GM23338 (cell line): ENCODE measurements around the gene SLC25A34.

Source experiments
- CREB1 ChIP-seq: fragments of 250-450 bp; sonication (Bioruptor Pico); IDR thresholded peaks from 2 replicates; pipeline ENCODE4 v1.5.0; 2020; ENCODE audit warnings: low read depth, mild to moderate bottlenecking, moderate library complexity
- EZH2 ChIP-seq: fragments of 200-600 bp; sonication (generic); IDR thresholded peaks from one replicate; pipeline ENCODE4 v1.8.0; 2017; ENCODE audit warnings: antibody characterized with exemption, mild to moderate bottlenecking, low read depth; ENCODE audit not compliant: unreplicated experiment
- EZH2phosphoT487 ChIP-seq: fragments of 200-600 bp; sonication (generic); IDR thresholded peaks from one replicate; pipeline ENCODE4 v1.8.1; 2018; ENCODE audit warnings: antibody characterized with exemption; ENCODE audit not compliant: unreplicated experiment
- JUNB ChIP-seq: IDR thresholded peaks from one replicate; pipeline ENCODE4 v1.6.1; 2016; ENCODE audit warnings: antibody characterized with exemption; ENCODE audit not compliant: unreplicated experiment
- POLR2AphosphoS5 ChIP-seq: IDR thresholded peaks from 2 replicates; pipeline ENCODE4 v1.6.1; 2016; ENCODE audit warnings: antibody characterized with exemption, low read depth
- REST ChIP-seq: IDR thresholded peaks from one replicate; pipeline ENCODE4 v1.6.1; 2018; ENCODE audit warnings: antibody characterized with exemption; ENCODE audit not compliant: unreplicated experiment
- STAT1 ChIP-seq: IDR thresholded peaks from one replicate; pipeline ENCODE4 v1.6.1; 2016; ENCODE audit warnings: antibody characterized with exemption; ENCODE audit not compliant: unreplicated experiment
- ZNF114 ChIP-seq: fragments of 250-450 bp; sonication (Bioruptor Pico); IDR thresholded peaks from 2 replicates; pipeline ENCODE4 v1.5.0; 2020; ENCODE audit warnings: mild to moderate bottlenecking, moderate library complexity
- ZNF331 ChIP-seq: fragments of 250-450 bp; sonication (Bioruptor Pico); IDR thresholded peaks from 2 replicates; pipeline ENCODE4 v1.5.0; 2020; ENCODE audit warnings: low read depth, mild to moderate bottlenecking, moderate library complexity
- TF ChIP-seq, protein P1 (sequence below), 2 experiments: fragments of 200-600 bp in 1 of 2; sonication (generic) in 1 of 2; conservative IDR thresholded peaks; 2 replicates each; pipeline versions ENCODE4 v1.5.1 to v1.6.1; 2016 to 2017; ENCODE audit warnings: antibody characterized with exemption in 2 of 2, low read depth in 2 of 2, mild to moderate bottlenecking in 2 of 2, moderate library complexity in 1 of 2

DNA sequence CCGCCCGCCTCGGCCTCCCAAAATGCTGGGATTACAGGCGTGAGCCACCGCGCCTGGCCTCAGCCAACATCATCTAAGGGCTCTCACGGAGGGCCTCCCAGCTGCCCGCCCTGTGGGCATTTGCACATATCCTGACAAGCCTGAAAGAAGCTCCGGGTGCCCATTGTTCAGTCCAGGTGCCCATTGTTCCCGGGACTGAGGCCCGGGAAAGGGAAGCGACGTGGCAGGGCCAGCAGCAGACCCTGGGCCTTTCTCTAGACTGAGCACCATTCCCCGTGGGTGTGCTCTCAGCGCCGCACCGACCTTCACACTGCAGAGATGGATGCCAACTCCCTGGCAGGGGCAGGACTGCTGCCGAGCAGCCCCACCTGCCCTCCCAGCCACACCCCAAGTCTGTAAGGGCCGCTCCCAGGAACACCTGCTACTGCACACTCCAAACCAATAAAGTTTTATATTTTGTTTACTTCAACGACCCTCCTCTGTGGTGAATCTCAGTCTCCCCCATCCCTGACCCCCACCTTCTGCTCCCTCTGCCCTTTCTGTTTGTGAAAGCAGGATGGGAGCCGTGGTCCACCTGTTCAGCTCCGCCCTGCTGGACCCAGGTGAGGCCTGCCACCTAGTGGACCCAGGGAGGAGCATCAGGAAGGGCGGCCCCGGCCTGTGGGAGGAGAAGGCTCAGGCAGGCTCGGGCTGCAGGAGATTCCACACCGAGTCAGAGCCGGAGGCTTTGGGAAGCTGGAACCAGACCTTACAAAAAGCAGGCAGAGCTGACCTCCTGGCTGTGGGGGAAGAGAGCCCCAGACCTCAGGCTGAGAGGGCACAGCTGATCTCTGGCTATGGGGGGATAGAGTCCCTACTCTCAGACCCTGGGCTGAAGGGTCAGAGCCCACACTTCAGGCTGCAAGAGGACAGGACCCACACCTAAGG lies 5.1 kb downstream of the SLC25A34 start:
- TF ChIP-seq, protein P1, sequence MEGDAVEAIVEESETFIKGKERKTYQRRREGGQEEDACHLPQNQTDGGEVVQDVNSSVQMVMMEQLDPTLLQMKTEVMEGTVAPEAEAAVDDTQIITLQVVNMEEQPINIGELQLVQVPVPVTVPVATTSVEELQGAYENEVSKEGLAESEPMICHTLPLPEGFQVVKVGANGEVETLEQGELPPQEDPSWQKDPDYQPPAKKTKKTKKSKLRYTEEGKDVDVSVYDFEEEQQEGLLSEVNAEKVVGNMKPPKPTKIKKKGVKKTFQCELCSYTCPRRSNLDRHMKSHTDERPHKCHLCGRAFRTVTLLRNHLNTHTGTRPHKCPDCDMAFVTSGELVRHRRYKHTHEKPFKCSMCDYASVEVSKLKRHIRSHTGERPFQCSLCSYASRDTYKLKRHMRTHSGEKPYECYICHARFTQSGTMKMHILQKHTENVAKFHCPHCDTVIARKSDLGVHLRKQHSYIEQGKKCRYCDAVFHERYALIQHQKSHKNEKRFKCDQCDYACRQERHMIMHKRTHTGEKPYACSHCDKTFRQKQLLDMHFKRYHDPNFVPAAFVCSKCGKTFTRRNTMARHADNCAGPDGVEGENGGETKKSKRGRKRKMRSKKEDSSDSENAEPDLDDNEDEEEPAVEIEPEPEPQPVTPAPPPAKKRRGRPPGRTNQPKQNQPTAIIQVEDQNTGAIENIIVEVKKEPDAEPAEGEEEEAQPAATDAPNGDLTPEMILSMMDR (conservative IDR thresholded peaks at IDR 0.05; ENCODE audit: low read depth in 2 of 2) = peak; percentile 90 to 100
- no peak for TF ChIP-seq STAT1
- no peak for TF ChIP-seq ZNF331
- no peak for TF ChIP-seq JUNB
- no peak for TF ChIP-seq POLR2AphosphoS5
- TF ChIP-seq CREB1 (CRISPR knock-in tag) = no peak
- TF ChIP-seq EZH2phosphoT487 = no peak
- TF ChIP-seq REST = no peak
- no peak for TF ChIP-seq EZH2
- TF ChIP-seq ZNF114 = no peak
